GM21737 (cell line): ENCODE results near the gene NTM.
"Not testable (repeated sequence)": the region's sequence is repeated elsewhere in the genome, so short reads cannot be mapped to it uniquely, and the experiment has no call there.

Experiments used
- ATAC-seq: cut with Tn5 transposase; IDR thresholded peaks from one replicate; pipeline ENCODE4 v1.9.1; 2021; ENCODE audit warnings: mild to moderate bottlenecking, moderate library complexity; ENCODE audit not compliant: unreplicated experiment

NTM gene

GRCh38 chr11:131418189-131418588 lies 47.8 kb downstream of the NTM start:
- ATAC-seq = no peak

- ATAC-seq = no peak
Observed at GRCh38 chr11:131421066-131421855, 50.8 kb downstream of the NTM start.

- ATAC-seq = no peak
Observed at GRCh38 chr11:131422029-131422428, 51.6 kb downstream of the NTM start.

- no peak for ATAC-seq
Observed at GRCh38 chr11:131422496-131422895, 52.1 kb downstream of the NTM start.

GRCh38 chr11:131423688-131424087 lies 53.3 kb downstream of the NTM start:
- ATAC-seq = no peak

GRCh38 chr11:131424257-131424876 lies 54.0 kb downstream of the NTM start:
- not testable (repeated sequence) for ATAC-seq

- no peak for ATAC-seq
Observed at GRCh38 chr11:131425285-131425684, 54.9 kb downstream of the NTM start.

GRCh38 chr11:131428853-131429252 lies 58.4 kb downstream of the NTM start:
- ATAC-seq = no peak

- no peak for ATAC-seq
Observed at GRCh38 chr11:131430473-131431208, 60.2 kb downstream of the NTM start.

GRCh38 chr11:131441051-131441810 lies 70.8 kb downstream of the NTM start:
- ATAC-seq = no peak

GRCh38 chr11:131446590-131447275 lies 76.3 kb downstream of the NTM start:
- no peak for ATAC-seq

- ATAC-seq = no peak
Observed at GRCh38 chr11:131447277-131447815, 76.9 kb downstream of the NTM start.

- no peak for ATAC-seq
Observed at GRCh38 chr11:131447898-131448297, 77.5 kb downstream of the NTM start.

- ATAC-seq = no peak
Observed at GRCh38 chr11:131449036-131450019, 78.9 kb downstream of the NTM start.

GRCh38 chr11:131454490-131454889 lies 84.1 kb downstream of the NTM start:
- no peak for ATAC-seq

- ATAC-seq = no peak
Observed at GRCh38 chr11:131454989-131455388, 84.6 kb downstream of the NTM start.

GRCh38 chr11:131455843-131456704 lies 85.7 kb downstream of the NTM start:
- ATAC-seq = no peak

- ATAC-seq = no peak
Observed at GRCh38 chr11:131457163-131457562, 86.7 kb downstream of the NTM start.
